Measurements from ENCODE around the gene TYK2. TPM values are rescaled to one million over a fixed set of nuclear protein-coding genes. Genes with fewer than 3 reads are reported as not detected.

TYK2 gene
- total RNA-seq, 4 donors from 2014 or later: 59.2 to 94.4 (median 75.9) TPM

- TF ChIP-seq, protein P1, sequence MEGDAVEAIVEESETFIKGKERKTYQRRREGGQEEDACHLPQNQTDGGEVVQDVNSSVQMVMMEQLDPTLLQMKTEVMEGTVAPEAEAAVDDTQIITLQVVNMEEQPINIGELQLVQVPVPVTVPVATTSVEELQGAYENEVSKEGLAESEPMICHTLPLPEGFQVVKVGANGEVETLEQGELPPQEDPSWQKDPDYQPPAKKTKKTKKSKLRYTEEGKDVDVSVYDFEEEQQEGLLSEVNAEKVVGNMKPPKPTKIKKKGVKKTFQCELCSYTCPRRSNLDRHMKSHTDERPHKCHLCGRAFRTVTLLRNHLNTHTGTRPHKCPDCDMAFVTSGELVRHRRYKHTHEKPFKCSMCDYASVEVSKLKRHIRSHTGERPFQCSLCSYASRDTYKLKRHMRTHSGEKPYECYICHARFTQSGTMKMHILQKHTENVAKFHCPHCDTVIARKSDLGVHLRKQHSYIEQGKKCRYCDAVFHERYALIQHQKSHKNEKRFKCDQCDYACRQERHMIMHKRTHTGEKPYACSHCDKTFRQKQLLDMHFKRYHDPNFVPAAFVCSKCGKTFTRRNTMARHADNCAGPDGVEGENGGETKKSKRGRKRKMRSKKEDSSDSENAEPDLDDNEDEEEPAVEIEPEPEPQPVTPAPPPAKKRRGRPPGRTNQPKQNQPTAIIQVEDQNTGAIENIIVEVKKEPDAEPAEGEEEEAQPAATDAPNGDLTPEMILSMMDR (IDR thresholded peaks at IDR 0.05; ENCODE audit: low read depth): no peak
Measured at GRCh38 chr19:10334588-10335351, 45.6 kb downstream of the TYK2 start.

DNA sequence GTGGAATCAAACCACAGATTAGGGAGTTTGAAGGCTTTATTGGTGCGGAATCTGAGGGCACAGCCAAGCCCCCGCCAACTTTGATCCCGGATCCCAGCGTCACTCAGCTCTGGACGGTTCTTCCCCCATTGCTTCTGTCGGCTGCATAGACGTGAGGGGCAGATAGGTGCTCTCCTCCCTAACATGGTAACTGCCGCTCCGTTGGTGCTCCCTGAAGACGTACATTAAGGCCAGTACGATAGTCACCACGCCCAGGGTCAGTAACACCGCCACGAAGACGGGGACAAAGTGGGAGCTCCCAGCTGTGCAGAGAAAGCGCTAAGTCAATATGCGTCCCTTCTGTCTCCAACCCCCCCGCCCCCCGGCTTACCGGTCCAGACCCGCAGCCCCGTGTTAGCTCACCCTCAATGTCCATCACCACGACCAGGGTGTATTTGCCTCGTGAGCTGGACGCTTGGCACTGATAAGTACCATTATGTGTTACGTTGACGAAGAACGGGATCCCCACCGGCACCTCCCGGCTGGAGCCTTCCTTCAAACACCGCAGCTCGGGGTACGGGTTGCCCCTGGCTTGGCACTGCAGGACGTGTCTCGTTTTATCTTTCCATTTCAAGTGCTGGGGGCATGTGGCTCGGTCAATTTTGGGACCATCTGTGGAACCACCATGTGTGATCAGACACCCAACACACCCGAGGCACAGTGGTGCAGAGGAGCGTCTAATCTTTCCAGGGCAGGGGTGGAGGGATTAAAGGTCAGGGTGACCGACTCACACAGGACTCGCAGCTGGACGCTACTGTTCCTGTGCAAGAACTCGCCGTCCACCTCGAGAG, 46.4 kb downstream of the TYK2 start:
- TF ChIP-seq, protein P1 (IDR thresholded peaks at IDR 0.05; ENCODE audit: low read depth): no peak

DNA sequence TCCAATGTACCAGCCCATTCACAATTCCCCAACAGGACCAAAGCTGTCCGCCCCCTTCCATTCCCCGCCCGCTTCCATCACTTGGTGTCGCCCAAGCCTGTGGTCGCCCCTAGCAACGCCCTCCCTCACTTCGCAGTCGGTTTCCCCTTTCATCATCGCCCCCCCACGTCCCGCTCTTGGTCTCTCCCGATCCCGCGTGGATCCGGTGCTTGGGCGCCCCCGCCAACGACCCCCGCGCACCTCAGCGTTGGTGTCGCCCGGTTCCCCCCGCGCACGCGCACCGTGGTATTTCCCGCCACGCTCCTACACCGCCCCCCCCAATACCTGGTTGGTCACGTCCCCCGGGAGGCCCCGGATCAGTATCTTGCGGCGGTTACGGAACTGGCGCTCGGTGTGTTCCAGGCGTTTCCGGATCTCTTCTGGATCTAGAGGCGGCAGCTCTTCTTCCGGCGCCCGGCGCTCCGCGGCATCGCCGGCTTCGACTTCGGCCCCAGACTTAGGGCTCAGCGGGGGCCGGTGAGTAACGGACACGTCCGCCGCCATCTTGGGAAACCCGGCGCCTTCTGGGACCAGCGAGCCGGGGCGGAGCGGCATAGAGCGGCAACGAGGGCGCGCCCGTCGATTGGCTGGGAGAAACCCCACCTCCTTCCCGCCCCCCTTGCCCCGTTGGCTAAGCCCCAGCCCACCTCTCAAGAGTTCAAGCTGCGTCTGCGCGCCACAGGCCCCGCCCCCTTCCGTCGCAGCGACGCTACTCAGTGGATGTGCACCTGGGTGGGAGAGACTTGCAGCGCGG, 47.2 kb downstream of the TYK2 start, which contains the start of gene RAVER1:
Gene RAVER1 (minus strand): TSS at position 565 of the 793 bp plus-strand sequence. CDS start 22 bp downstream, at position 543.
- TF ChIP-seq, protein P1 (IDR thresholded peaks at IDR 0.05; ENCODE audit: low read depth): no peak

GRCh38 chr19:10332158-10332964, 48.0 kb downstream of the TYK2 start:
- TF ChIP-seq, protein P1 (IDR thresholded peaks at IDR 0.05; ENCODE audit: low read depth): no peak

DNA sequence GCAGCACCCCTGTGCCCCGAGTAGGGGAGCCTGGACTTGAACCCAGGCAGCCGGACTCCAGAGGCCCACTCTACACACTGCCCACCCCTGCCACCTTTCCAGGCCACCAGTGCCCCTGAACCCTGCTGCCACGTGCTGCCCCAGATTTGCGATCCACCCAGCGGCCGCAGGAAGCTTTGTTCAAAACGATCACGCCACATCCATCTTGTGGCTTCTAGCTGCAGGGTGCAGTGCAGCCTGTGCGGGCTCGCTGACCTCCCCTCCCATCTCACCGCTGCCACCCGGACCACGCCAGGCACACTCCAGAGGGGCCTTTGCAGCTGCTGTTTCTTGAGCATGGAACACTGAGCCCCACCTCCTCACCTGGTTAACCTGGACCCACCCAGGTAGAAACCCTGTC, 50.8 kb downstream of the TYK2 start:
- TF ChIP-seq, protein P1 (IDR thresholded peaks at IDR 0.05; ENCODE audit: low read depth): no peak

DNA sequence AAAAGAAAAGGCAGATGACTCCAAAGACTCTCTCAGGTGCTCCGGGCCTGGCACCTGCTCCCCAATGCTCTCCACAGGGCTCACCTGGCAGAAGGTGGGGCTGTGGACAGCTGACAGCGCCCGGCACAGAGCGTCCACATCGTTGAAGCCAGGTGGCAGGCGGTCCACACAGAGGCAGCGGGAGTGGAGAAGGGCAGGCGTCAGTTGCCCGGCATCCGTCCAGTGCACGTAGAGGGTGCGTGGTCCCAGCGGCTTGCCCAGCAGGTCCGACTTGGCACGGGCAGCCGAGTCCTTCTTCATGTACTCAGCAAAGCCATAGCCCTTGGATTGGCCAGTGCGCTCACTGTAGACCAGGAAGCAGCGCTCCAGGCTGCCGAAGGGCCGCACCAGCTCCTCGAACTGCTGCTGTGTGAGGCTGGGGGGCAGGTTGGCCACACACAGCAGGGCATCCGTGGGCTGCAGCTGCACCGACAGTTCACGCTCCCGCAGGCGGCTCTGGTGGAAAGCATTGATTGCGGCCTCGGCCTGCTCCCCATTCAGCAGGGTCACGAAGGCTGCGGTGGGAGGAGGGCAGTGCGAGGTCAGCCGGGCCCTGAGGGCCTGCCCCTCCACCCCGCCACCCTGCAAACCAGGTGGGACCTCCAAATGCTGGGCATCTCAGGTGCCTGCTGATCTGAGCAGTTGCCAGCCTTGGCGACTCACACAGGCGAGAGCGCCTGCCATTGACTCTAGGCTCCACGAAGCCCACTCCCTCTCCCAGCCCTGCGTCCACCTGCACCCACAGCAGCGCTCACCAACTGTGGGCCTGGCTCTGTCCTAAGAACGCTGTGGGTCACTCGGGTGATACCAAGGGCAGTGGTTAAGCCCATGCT, 51.6 kb downstream of the TYK2 start:
- TF ChIP-seq, protein P1 (IDR thresholded peaks at IDR 0.05; ENCODE audit: low read depth): no peak

Data from subcutaneous adipose tissue (tissue), 4 donors.